HG02970 (cell line): ENCODE measurements around the gene SLC25A19.

Source experiments
- ATAC-seq: cut with Tn5 transposase; IDR thresholded peaks from one replicate; pipeline ENCODE4 v1.9.1; 2021; ENCODE audit warnings: mild to moderate bottlenecking, moderate library complexity, moderate number of reproducible peaks; ENCODE audit not compliant: unreplicated experiment, low FRiP score

The SLC25A19 gene

GRCh38 chr17:75244133-75244866 is 44.9 kb downstream of the SLC25A19 start:
- no peak for ATAC-seq

GRCh38 chr17:75242461-75243042 is 46.7 kb downstream of the SLC25A19 start:
- ATAC-seq: no peak

GRCh38 chr17:75241996-75242460 is 47.2 kb downstream of the SLC25A19 start:
- ATAC-seq: no peak

- no peak for ATAC-seq
Observed at GRCh38 chr17:75241502-75241901, 47.7 kb downstream of the SLC25A19 start.

- ATAC-seq: no peak
Observed at GRCh38 chr17:75241143-75241430, 48.1 kb downstream of the SLC25A19 start.

GRCh38 chr17:75240394-75241142 is 48.7 kb downstream of the SLC25A19 start:
- no peak for ATAC-seq

GRCh38 chr17:75239778-75240393 is 49.3 kb downstream of the SLC25A19 start:
- no peak for ATAC-seq

GRCh38 chr17:75239214-75239613 is 50.0 kb downstream of the SLC25A19 start:
- no peak for ATAC-seq

GRCh38 chr17:75238684-75239191 is 50.5 kb downstream of the SLC25A19 start:
- no peak for ATAC-seq

- ATAC-seq: no peak
Observed at GRCh38 chr17:75238020-75238580, 51.1 kb downstream of the SLC25A19 start.

GRCh38 chr17:75237100-75238014 is 51.9 kb downstream of the SLC25A19 start:
- ATAC-seq: no peak

- ATAC-seq: no peak
Observed at GRCh38 chr17:75232786-75233185, 56.4 kb downstream of the SLC25A19 start.

GRCh38 chr17:75231741-75232464 is 57.3 kb downstream of the SLC25A19 start:
- ATAC-seq: no peak

GRCh38 chr17:75231071-75231470 is 58.2 kb downstream of the SLC25A19 start:
- ATAC-seq: no peak

- ATAC-seq: no peak
Observed at GRCh38 chr17:75228847-75229246, 60.4 kb downstream of the SLC25A19 start.

GRCh38 chr17:75228305-75228704 is 60.9 kb downstream of the SLC25A19 start:
- ATAC-seq: no peak

- ATAC-seq: no peak
Observed at GRCh38 chr17:75227729-75228128, 61.5 kb downstream of the SLC25A19 start.

- ATAC-seq: no peak
Observed at GRCh38 chr17:75225016-75225415, 64.2 kb downstream of the SLC25A19 start.
